IPS-18a (cell line): ENCODE measurements around the gene SOCS6.
"Not testable (repeated sequence)": the region's sequence is repeated elsewhere in the genome, so short reads cannot be mapped to it uniquely, and the experiment has no call there.

Experiments used
- H3K27ac ChIP-seq: one replicate; pipeline ENCODE4 v1.5.1; 2013; ENCODE audit warnings: low read length
- H3K27me3 ChIP-seq: one replicate; pipeline ENCODE4 v1.6.1; 2013; ENCODE audit warnings: mild to moderate bottlenecking, low read length; ENCODE audit not compliant: control insufficient read depth, insufficient read depth
- H3K36me3 ChIP-seq: one replicate; pipeline ENCODE4 v1.6.1; 2013; ENCODE audit warnings: low read depth, low read length; ENCODE audit not compliant: control insufficient read depth
- H3K4me1 ChIP-seq: one replicate; pipeline ENCODE4 v1.6.1; 2013; ENCODE audit warnings: low read depth, low read length; ENCODE audit not compliant: control insufficient read depth
- H3K4me3 ChIP-seq: one replicate; pipeline ENCODE4 v1.5.1; 2013; ENCODE audit warnings: low read length
- H3K9ac ChIP-seq: one replicate; pipeline ENCODE4 v1.6.1; 2013; ENCODE audit warnings: mild to moderate bottlenecking, low read length, moderate library complexity
- H3K9me3 ChIP-seq: one replicate; pipeline ENCODE4 v1.6.1; 2013; ENCODE audit warnings: low read depth, low read length; ENCODE audit not compliant: control insufficient read depth

The SOCS6 gene

GRCh38 chr18:70288851-70289328, at the start of gene SOCS6:
TSS of gene SOCS6 (plus strand) at chr18:70289045. CDS start at chr18:70324669, 35,624 bp downstream.
- H3K4me1 ChIP-seq: peaks cover 18% of the 10 kb centered on the region
- peaks cover 7% of the 10 kb centered on the region for H3K27me3 ChIP-seq
- peak within 1 kb of the TSS; percentile 78 for H3K9ac ChIP-seq
- H3K9me3 ChIP-seq: no peaks in the 10 kb centered on the region
- H3K4me3 ChIP-seq: peak within 1 kb of the TSS; percentile 94
- no peaks in the 10 kb centered on the region for H3K36me3 ChIP-seq
- no peak within 1 kb of the TSS for H3K27ac ChIP-seq

GRCh38 chr18:70243131-70243929, 45.5 kb upstream of the SOCS6 start:
- no peak overlapping the region for H3K4me3 ChIP-seq
- H3K27me3 ChIP-seq: no peaks in the 10 kb centered on the region
- H3K9ac ChIP-seq: no peak overlapping the region
- no peaks in the 10 kb centered on the region for H3K36me3 ChIP-seq
- no peaks in the 10 kb centered on the region for H3K4me1 ChIP-seq
- H3K9me3 ChIP-seq: no peaks in the 10 kb centered on the region
- no peak overlapping the region for H3K27ac ChIP-seq

GRCh38 chr18:70246061-70246466, 42.8 kb upstream of the SOCS6 start:
- H3K36me3 ChIP-seq: no peaks in the 10 kb centered on the region
- H3K27me3 ChIP-seq: no peaks in the 10 kb centered on the region
- H3K4me1 ChIP-seq: no peaks in the 10 kb centered on the region
- no peak overlapping the region for H3K27ac ChIP-seq
- H3K9me3 ChIP-seq: no peaks in the 10 kb centered on the region
- no peak overlapping the region for H3K4me3 ChIP-seq
- H3K9ac ChIP-seq: no peak overlapping the region

- Histone ChIP-seq H3K9ac (no peak overlapping the region), H3K27ac (no peak overlapping the region)
Measured at GRCh38 chr18:70249118-70249517, 39.7 kb upstream of the SOCS6 start.

GRCh38 chr18:70249861-70250260, 39.0 kb upstream of the SOCS6 start:
- H3K9me3 ChIP-seq, H3K4me3 ChIP-seq, H3K27me3 ChIP-seq, H3K27ac ChIP-seq, H3K4me1 ChIP-seq, H3K9ac ChIP-seq, H3K36me3 ChIP-seq: not testable (repeated sequence)

More at GRCh38 chr18:70249118-70249517, 39.7 kb upstream of the SOCS6 start:
- Histone ChIP-seq H3K4me3 (no peak overlapping the region), H3K4me1 (no peaks in the 10 kb centered on the region), H3K9me3 (no peaks in the 10 kb centered on the region), H3K36me3 (no peaks in the 10 kb centered on the region), H3K27me3 (no peaks in the 10 kb centered on the region)

GRCh38 chr18:70250781-70251180, 38.1 kb upstream of the SOCS6 start:
- Histone ChIP-seq H3K27me3 (no peaks in the 10 kb centered on the region), H3K27ac (no peak overlapping the region), H3K4me1 (no peaks in the 10 kb centered on the region), H3K9me3 (no peaks in the 10 kb centered on the region), H3K36me3 (no peaks in the 10 kb centered on the region), H3K9ac (no peak overlapping the region), H3K4me3 (no peak overlapping the region)

- no peaks in the 10 kb centered on the region for H3K27me3 ChIP-seq
- H3K9me3 ChIP-seq: no peaks in the 10 kb centered on the region
- H3K36me3 ChIP-seq: no peaks in the 10 kb centered on the region
- H3K4me1 ChIP-seq: no peaks in the 10 kb centered on the region
- H3K9ac ChIP-seq: no peak overlapping the region
- no peak overlapping the region for H3K4me3 ChIP-seq
- no peak overlapping the region for H3K27ac ChIP-seq
Measured at GRCh38 chr18:70256184-70256583, 32.7 kb upstream of the SOCS6 start.

GRCh38 chr18:70256994-70257393, 31.9 kb upstream of the SOCS6 start:
- Histone ChIP-seq H3K9me3 (no peaks in the 10 kb centered on the region), H3K9ac (no peak overlapping the region), H3K4me1 (no peaks in the 10 kb centered on the region), H3K27ac (no peak overlapping the region), H3K27me3 (no peaks in the 10 kb centered on the region), H3K36me3 (no peaks in the 10 kb centered on the region), H3K4me3 (no peak overlapping the region)

- Histone ChIP-seq H3K9ac (no peak overlapping the region), H3K9me3 (no peaks in the 10 kb centered on the region), H3K27ac (no peak overlapping the region), H3K27me3 (no peaks in the 10 kb centered on the region), H3K36me3 (no peaks in the 10 kb centered on the region), H3K4me1 (no peaks in the 10 kb centered on the region), H3K4me3 (no peak overlapping the region)
Measured at GRCh38 chr18:70258243-70258642, 30.6 kb upstream of the SOCS6 start.

- no peaks in the 10 kb centered on the region for H3K4me1 ChIP-seq
- no peaks in the 10 kb centered on the region for H3K27me3 ChIP-seq
- no peaks in the 10 kb centered on the region for H3K36me3 ChIP-seq
- no peaks in the 10 kb centered on the region for H3K9me3 ChIP-seq
- H3K27ac ChIP-seq: no peak overlapping the region
- H3K9ac ChIP-seq: no peak overlapping the region
- no peak overlapping the region for H3K4me3 ChIP-seq
Measured at GRCh38 chr18:70260683-70261082, 28.2 kb upstream of the SOCS6 start.

- no peak overlapping the region for H3K27ac ChIP-seq
- H3K27me3 ChIP-seq: no peaks in the 10 kb centered on the region
- no peaks in the 10 kb centered on the region for H3K9me3 ChIP-seq
- H3K36me3 ChIP-seq: no peaks in the 10 kb centered on the region
- H3K9ac ChIP-seq: no peak overlapping the region
- H3K4me1 ChIP-seq: no peaks in the 10 kb centered on the region
- H3K4me3 ChIP-seq: no peak overlapping the region
Measured at GRCh38 chr18:70261141-70261788, 27.6 kb upstream of the SOCS6 start.

GRCh38 chr18:70263336-70263735, 25.5 kb upstream of the SOCS6 start:
- Histone ChIP-seq H3K4me1 (no peaks in the 10 kb centered on the region), H3K9ac (no peak overlapping the region), H3K36me3 (no peaks in the 10 kb centered on the region), H3K9me3 (no peaks in the 10 kb centered on the region), H3K4me3 (no peak overlapping the region), H3K27ac (no peak overlapping the region), H3K27me3 (no peaks in the 10 kb centered on the region)
